Upper lobe of left lung (tissue), 4 donors: ENCODE measurements around the gene CCDC87.

ENCODE experiments used
- EP300 ChIP-seq, 4 donors: sonication (generic); formaldehyde crosslinking; IDR thresholded peaks; one replicate each; pipeline ENCODE4 v1.5.1; 2017; ENCODE audit warnings: antibody characterized with exemption in 4 of 4, control low read depth in 2 of 4
- POLR2A ChIP-seq, 4 donors: fragments of 450-650 bp; IDR thresholded peaks; one replicate each; pipeline ENCODE4 v1.5.1; 2016 to 2017; ENCODE audit warnings: antibody characterized with exemption in 4 of 4, mild to moderate bottlenecking in 2 of 4
- TF ChIP-seq, protein P1 (sequence below), 6 experiments: fragments of 450-650 bp in 4 of 6; fragments of 200-600 bp in 2 of 6; sonication (generic) in 2 of 6; IDR thresholded peaks; one replicate each; pipeline ENCODE4 v1.5.1; 2016 to 2019; ENCODE audit warnings: antibody characterized with exemption in 6 of 6

DNA sequence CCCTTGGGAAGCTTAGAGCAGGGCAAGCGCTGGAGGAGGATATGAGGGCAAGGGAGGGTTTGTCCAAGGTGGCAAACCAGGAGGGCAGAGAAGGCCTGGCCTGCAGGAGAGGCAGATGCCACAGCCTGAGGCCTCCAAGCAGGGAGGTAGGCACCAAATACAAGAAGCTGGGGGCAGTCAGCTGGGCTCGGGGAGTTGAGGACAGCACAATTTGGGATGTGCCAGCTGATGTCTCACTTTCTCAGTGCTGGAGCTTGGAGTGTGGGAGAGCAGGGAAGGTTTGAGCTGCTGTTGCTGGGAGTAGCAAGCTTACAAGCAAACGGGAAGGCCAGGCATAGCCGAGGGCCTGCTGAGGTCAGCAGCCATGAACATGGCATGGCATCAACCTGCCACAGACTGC is 51.0 kb downstream of the CCDC87 start:
- TF ChIP-seq, protein P1, sequence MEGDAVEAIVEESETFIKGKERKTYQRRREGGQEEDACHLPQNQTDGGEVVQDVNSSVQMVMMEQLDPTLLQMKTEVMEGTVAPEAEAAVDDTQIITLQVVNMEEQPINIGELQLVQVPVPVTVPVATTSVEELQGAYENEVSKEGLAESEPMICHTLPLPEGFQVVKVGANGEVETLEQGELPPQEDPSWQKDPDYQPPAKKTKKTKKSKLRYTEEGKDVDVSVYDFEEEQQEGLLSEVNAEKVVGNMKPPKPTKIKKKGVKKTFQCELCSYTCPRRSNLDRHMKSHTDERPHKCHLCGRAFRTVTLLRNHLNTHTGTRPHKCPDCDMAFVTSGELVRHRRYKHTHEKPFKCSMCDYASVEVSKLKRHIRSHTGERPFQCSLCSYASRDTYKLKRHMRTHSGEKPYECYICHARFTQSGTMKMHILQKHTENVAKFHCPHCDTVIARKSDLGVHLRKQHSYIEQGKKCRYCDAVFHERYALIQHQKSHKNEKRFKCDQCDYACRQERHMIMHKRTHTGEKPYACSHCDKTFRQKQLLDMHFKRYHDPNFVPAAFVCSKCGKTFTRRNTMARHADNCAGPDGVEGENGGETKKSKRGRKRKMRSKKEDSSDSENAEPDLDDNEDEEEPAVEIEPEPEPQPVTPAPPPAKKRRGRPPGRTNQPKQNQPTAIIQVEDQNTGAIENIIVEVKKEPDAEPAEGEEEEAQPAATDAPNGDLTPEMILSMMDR (IDR thresholded peaks at IDR 0.05) = no peak
- TF ChIP-seq POLR2A (IDR thresholded peaks at IDR 0.05) = no peak
- TF ChIP-seq EP300 (IDR thresholded peaks at IDR 0.05) = no peak
